Measurements from ENCODE around the gene CLSTN3.

DNA sequence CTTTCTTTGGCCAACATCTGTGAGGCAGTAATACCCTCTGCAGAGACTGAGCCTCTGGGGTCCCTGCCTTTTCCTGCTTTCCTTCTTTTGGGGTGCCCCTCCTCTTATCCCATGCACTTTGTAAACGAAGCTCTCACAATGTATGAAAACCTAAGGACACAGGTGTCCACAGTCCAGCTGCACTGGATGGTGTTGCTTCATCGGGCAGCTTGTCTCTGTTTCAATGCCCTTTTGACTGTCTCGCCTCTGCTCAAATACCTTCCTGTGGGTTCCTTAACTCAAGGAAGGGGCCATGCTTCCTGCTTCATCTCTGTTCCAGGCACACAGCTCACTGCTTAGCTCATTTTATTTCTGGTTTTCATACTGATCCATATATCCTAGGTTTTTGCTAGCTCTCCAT lies 27.6 kb upstream of the CLSTN3 start:
- TF ChIP-seq CTCF (IDR thresholded peaks at IDR 0.05; ENCODE audit: low read length) (no peak), EZH2 (optimal IDR thresholded peaks at IDR 0.05; ENCODE audit: low read depth, low read length) (no peak), EZH2phosphoT487 (IDR thresholded peaks at IDR 0.05; ENCODE audit: low read length) (no peak)
